GM18511 (cell line): ENCODE measurements around the gene PPWD1.
A peak's percentile ranks its signal among the peaks of the same experiment; 100 is the strongest.
"Not testable (repeated sequence)": the region's sequence is repeated elsewhere in the genome, so short reads cannot be mapped to it uniquely, and the experiment has no call there.

Source experiments
- ATAC-seq: cut with Tn5 transposase; IDR thresholded peaks from one replicate; pipeline ENCODE4 v1.9.1; 2021; ENCODE audit warnings: mild to moderate bottlenecking, moderate library complexity; ENCODE audit not compliant: unreplicated experiment

The PPWD1 gene

DNA sequence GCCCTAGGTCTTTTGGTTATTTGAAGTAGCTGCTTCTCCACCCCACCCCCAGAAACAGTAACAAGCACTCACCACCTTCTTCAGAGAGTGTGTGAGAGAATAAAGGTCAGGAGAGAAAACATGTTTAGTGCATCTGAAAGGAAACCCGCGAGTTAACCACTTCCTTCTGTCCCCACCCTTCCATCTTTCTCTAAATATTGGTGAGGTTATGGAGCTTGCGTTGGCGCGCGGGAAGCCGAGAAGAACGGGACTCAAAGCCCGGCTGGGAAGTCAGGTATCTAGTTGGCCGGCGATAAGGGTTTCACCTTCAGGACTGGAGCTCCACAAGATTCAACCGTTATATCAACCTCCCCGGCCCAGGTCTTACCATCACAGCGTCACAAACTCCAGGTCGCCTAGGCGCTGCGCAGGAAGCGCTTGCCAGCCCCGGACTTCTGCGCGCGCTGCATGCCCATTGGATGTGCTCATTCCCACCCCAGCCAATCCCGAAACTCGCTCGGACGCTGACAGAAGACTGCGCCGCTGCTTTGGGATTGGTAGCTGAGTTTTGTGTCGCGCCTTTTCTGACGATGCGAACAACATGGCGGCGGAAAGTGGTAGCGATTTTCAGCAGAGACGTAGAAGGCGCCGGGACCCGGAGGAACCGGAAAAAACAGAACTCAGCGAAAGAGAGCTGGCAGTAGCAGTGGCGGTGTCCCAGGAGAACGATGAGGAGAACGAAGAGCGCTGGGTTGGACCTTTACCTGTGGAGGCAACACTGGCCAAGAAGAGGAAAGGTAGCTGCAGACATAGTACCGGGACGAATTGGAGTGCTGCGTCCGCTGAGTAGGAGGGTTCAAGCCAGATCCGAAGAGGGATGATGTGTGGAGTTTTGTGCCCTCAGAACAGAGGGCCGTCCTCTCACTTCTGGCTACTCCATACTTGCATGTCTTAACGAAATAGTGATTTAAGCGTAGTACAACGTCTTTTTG lies at the start of gene PPWD1, which contains the start of gene CENPK:
Gene PPWD1, plus strand, starts transcription at position 566 of the 971 bp plus-strand sequence. Its CDS starts 15 bp downstream, at position 581.
Gene CENPK, minus strand, starts transcription at position 438 of the 971 bp plus-strand sequence. CDS start 8,261 bp downstream, outside the sequence.
- ATAC-seq, result peak; percentile 99

DNA sequence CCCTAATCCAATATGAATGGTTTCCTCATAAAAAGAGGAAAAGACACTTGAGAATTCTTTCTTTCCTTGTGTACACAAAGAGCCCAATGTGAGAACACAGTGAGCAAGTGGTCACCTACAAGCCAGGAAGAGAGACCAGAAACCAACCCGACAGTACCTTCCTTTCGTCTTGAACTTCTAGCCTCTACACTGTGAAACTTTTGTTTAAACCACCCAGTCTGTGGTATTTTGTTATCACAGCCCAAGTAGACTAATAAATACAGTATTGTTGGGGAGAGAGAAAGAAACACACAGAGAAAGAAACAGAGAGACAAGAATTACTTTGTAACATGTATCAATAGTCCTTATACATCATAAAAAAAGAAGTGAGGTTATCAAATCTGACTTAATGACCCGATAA lies 37.4 kb upstream of the PPWD1 start:
- no peak for ATAC-seq

DNA sequence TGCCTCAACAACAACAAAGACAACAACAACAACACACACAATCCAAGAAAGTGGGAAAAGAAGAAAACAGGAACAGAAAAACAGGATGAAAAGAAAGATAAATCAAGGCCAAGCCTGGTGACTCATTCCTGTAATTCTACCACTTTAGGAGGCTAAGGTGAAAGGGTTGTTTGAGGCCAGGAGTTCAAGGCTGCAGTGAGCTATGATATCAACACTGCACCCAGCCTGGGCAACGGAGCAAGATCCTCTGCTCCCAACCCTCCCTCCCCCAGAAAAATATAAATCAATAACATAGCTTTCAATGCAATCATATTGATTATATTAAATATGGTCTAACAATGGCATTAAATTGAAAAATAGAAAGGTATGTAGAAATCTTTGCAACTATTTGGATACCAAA lies 32.2 kb upstream of the PPWD1 start:
- no peak for ATAC-seq

DNA sequence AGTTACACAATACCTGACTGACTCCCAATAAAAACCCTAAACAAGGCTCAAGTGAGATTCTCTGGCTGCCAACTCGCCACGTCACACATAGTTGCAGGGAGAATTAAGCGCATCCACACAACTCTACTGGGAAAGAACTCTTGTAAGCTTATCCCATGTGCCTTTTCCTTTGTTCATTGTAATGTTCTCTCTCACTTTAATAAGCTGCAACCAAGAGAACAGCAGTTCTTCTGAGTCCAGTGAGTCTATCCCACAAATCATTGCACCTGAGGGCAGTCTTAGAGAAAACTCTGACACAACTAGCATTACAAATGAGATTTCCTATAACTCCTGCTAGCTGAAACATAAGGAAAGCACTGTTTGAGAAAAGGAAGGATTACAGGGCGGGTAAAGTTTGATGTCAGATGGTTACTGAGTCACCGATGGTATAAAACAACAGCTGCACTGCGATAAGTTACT lies 27.5 kb upstream of the PPWD1 start:
- no peak for ATAC-seq

DNA sequence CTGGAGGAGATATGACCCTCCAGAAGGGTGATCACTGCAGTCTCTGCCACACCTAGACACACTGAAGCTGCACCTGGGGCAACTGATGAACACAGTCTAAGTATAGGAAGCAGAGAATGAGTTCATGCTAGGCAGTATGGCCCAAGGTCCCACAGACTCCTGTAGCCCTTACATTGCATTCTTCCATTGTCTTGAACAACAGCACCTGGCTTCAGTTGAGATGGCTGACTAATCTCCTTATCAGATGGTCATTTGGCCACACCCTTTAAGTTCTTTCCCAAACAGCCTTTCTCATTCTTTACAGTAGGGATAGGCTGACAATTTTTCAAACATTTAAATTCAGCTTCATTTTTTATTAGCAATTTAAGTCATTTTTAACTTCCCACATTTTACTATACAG lies 23.3 kb upstream of the PPWD1 start:
- no peak for ATAC-seq

DNA sequence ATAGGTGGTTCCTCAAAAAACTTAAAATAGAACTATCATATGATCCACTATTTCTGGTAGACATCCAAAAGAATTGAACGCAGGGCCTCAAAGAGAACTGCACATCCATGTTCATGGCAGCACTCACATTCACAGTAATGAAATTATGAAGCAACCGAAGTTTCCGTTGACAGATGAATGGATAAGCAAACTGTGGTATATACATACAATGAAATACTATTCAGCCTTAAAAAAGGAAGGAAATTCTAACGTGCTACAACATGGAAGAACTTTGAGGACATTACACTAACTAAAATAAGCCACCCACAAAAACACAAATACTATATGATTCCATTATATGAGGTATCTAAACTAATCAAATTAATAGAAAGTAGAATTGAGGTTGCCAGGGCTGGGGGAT lies 18.6 kb upstream of the PPWD1 start:
- ATAC-seq, result no peak

DNA sequence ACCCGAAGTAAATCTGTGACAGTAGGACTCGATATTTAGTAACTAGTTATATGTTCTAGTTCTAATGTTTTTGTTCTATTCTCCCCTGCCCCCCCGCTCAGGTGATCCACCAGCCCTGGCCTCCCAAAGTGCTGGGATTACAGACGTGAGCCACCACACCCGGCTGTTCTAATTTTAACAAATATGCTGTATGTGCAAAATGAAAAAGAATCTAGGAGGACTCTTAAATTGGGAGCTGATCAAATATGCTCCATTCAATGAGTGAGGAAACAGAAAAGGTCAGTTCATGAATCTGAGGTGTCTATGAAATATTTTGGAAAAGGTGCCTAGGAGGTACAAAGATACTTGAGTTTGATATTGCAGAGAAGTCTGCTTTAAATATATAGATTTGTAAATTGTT lies 17.0 kb upstream of the PPWD1 start:
- ATAC-seq, result no peak

DNA sequence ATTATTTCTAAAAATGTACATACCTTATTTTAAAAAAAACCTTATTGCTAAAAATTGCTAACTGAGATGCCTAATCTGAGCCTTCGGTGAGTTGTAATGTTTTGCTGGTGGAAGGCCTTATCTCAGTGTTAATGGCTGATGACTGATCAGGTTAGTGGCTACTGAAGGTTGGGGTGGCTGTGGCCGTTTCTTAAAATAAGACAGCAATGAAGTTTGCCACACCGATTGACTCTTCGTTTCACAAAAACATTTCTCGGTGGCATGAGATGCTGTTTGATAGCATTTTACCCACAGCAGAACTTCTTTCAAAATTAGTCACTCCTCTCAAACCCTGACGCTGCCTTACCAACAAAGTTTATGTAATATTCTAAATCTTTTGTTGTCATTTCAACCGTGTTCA lies 14.8 kb upstream of the PPWD1 start:
- ATAC-seq, result no peak

DNA sequence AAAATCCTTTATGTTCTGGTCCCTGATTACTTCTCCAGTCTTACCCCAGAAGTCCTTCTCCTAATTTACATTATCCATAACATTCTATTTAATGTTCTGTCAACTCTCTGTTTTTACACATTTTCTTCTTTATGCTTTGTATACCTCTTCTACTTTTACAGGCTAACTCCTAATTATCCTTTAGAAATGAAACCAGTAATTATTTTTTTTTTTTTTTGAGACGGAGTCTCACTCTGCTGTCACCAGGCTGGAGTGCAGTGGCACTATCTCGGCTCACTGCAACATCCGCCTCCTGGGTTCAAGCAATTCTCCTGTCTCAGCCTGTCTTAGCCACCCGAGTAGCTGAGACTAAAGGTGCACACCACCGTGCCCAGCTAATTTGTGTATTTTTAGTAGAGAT lies 9.2 kb upstream of the PPWD1 start:
- ATAC-seq, result no peak

DNA sequence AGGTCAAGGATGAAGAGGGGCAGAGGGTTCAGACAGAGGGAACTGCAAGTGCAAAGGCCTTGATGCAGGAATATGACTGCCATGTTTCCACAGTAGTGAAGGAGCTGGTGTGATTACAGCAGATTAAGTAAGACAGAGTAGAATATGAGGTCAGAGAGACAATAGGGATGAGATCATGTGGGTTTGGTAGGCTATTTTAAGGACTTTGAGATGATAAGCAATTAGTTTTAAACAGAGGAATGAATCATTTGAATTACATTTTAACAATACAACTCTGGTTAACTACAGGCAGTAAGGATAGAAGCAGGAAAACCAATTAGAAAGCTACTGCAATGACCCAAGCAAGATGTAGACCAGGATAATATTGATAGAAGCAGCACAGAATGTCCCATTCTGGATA lies 7.8 kb upstream of the PPWD1 start:
- no peak for ATAC-seq

DNA sequence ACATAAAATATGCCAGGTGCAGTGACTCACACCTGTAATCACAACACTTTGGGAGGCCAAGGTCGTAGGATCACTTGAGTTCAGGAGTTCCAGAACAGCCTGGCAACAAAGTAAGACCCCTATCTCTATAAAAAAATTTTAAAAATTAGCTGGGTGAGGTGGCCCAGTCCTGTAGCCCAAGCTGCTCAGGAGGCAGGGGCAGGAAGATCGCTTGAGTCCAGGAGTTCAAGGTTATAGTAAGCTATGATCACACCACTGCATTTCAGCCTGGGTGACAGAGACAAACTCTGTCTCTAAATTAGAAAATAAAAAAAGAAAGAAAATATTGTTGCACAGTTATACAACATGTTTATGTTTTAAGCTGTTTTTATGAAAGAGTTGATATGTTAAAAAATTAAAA lies 6.9 kb upstream of the PPWD1 start:
- no peak for ATAC-seq

DNA sequence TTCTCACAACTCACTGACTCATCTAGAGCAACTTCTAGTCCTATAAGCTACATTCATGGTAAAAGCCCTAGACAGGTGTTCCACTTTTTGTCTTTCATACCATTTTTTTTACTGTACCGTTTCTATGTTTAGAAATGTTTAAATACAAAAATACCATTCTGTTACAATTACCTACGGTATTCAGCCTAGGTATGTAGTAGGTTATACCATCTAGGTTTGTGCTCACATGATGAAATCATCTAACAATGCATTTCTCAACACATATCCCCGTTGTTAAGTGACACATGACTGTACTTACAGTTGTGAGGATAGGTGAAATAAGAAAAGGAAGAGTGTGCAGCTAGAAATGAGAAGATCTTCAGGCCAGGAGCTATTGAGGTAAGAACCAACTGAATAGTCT lies 6.4 kb upstream of the PPWD1 start:
- no peak for ATAC-seq

DNA sequence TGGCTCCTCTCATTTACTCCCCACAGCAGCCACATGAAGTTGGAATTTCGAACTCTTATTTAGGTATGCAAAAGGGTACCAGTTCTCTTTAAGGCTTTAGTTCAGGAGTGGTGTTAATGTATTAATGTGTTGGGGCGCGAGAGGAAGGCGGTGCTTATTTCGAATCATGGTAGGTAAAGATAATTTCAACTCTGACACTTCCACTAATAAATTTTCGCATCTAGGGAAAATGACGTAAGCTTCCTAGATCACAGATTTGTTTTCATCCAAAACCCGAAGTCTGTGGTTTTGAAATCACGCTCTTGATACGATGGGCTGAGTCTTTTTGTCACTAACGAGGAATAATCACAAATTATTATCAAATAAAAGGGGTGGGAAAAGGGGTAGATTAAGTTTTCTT lies 681 bp downstream of the PPWD1 start:
- ATAC-seq, result no peak

DNA sequence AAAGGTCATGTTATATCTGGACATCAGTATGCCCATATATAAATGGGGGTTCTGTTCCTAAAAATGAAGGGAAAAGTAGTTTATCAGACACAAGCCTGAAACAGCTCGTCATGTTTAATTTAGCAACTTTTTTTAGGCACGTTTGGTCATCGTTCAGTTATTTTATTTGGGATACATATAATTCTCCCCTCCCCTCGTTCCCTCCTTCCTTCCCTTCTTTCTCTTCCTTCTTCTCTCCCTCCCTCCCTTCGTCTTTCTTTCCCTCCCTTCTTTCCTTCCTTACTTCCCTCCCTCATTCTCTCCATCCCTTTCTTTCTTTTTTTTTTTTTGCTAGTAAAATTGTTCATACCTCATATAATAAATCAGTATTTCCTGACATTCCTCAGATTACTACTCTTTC lies 3.4 kb downstream of the PPWD1 start:
- ATAC-seq, result no peak

DNA sequence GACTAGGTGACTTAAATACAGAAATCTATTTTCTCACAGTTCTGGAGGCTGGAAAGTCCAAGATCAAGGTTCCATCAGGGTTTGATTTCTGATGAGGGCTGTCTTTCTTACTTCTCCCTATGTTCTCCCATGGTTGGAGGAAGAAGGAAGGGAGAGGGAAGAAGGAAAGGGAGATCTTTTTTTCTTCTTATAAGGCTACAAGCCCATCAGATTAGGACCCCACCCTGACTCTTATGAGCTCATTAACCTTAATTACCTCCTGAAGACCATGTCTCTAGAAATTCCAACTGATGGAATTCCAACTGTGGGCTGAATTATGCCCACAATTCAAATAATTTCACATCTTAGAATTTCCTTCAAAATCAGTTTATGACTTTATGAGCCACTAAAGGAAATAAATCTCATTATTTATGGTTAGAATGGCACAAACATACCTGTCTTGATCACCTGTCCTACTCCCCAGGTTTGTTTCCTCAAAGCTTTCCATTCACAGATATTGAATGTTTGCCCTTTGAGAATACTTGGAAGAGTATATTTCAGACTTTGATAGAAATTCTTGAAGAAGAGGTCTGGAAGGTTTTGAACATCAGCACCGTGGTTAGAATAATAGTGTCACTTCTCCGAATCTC lies 7.6 kb downstream of the PPWD1 start:
- ATAC-seq, result no peak

DNA sequence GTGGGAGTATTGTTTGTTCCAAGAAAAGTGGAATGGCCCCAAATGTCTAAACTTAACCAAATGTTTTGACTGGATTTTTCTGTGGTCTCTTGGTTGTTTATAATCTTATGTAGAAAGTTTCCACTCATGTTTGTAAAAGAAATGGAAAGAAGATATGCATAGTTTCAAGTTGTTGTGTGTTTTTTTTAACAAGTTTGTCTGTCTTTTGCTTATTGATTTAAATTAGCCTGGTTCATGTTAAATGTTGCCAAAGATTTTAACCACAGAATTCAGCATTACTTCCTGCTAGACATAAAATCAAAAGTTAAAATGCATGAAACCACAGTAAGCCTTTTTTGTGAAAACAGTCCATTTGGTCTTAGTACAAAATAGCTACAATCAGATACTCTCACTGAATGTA lies 14.0 kb downstream of the PPWD1 start:
- ATAC-seq, result no peak

DNA sequence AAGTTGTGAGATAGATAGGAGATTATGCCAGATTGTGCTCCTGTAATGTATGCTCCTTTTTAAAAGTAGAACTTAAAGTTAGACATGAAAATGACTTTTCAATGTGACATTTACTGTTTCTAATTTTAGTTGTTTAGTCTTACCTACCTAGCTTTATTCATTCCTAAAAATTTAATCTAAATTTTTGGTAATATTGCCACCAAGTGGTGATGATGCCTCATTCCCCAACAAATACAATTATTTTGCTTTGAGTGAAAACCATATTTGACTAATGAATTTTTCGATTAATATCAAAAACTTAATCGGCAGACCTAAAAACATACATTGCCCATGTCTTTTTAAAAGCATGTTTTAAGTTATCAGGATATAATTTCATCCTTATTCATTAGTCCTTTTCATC lies 25.6 kb downstream of the PPWD1 start:
- ATAC-seq, result no peak

DNA sequence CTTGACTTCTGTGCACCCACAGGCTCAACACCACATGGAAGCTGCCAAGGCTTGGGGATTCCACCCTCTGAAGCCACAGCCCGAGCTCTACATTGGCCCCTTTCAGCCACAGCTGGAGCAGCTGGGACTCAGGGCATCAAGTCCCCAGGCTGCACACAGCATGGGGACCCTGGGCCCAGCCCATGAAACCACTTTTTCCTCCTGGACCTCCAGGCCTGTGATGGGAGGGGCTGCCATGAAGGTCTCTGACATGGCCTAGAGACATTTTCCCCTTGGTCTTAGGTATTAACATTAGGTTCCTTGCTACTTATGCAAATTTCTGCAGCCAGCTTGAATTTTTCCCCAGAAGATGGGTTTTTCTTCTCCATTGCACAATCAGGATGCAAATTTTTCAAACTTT lies 38.7 kb downstream of the PPWD1 start:
- ATAC-seq, result not testable (repeated sequence)

DNA sequence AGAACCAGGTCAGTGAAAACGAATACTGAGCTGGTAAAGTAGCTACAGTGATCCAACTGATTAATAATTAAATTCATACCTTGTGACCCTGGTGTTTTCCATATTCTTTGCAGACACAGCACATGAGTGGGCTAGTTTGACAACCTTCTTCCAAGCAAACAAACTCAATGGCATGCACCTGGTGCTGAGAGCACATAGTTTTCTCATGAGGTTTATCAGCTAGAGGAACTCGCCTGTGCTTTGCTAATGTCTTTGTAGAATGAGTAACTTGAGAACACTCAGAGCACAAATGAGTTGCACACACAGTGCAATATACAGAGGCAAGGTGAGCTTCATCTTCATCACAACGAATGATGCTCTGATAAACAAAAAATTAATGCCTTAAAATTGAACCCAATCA lies 48.4 kb downstream of the PPWD1 start:
- no peak for ATAC-seq

DNA sequence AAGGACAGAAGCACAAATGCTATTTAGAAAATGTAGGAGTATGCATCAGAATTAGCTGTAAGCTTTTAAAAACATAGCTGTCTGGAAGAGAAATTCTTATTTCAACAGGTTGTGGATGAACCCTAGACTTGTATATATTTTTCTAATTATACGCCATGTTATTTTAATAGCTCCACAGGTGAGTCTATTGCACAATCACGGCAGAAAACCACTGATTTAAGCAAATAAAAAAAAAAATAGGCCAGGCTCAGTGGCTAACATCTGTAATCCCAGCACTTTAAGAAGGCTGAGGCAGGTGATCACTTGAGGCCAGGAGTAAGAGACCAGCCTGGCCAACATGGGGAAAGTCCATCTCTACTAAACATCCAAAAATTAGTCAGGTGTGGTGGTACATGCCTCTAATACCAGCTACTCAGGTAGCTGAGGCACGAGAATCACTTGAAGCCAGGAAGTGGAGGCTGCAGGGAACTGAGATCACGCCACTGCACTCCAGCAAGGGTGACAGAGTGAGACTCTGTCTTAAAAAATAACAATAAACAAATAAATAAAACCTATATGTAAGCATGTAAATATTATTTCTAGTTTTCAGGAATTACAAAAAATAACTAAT lies 49.3 kb downstream of the PPWD1 start:
- no peak for ATAC-seq

DNA sequence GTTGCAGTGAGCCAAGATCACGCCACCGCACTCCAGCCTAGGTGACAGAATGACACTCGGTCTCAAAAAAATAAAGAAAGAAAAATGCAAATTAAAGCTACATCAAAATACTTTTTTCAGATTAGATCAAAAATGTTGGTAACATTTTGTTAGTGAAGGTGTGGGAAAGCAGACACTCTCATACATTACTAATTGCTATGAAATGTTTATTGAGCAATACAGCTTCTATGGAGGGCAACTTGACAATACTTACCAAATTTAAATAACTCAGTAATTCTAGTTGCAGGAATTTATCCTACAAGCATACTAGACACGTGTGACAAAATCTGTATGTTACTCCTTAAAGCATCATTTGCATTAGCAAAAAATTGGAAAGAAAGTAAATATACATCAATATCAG lies 56.9 kb downstream of the PPWD1 start:
- ATAC-seq, result no peak

DNA sequence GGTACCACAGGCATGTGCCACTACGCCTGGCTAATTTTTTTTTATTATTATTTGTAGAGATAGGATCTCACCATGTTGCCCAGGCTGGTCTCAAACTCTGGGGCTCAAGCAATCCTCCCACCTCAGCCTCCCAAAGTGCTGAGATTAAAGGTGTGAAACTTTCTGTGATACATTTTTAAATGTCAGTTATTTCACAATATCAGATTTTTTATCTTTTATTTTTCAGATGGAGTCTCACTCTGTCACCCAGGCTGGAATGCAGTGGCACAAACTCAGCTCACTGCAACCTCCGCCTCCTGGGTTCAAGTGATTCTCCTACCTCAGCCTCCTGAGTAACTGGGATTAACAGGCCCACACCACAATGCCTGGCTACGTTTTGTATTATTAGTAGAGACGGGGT lies 58.9 kb downstream of the PPWD1 start:
- not testable (repeated sequence) for ATAC-seq
